ENCODE measurements around the gene LRP1B.

LRP1B gene

GRCh38 chr2:141515931-141516330, 614.9 kb downstream of the LRP1B start:
- H3K4me3 ChIP-seq (ENCODE audit: low read length), result no peak overlapping the region
- no peak for TF ChIP-seq ZNF274 (IDR thresholded peaks at IDR 0.05; ENCODE audit: low read depth, low read length)

- no peak for TF ChIP-seq ZNF274 (IDR thresholded peaks at IDR 0.05; ENCODE audit: low read depth, low read length)
These were observed 617.0 kb downstream of the LRP1B start for GRCh38 chr2:141513853-141514252.

GRCh38 chr2:141508806-141509595, 621.8 kb downstream of the LRP1B start:
- H3K4me3 ChIP-seq (ENCODE audit: low read length), result no peak overlapping the region
- TF ChIP-seq ZNF274 (IDR thresholded peaks at IDR 0.05; ENCODE audit: low read depth, low read length), result no peak

More at GRCh38 chr2:141513853-141514252, 617.0 kb downstream of the LRP1B start:
- H3K4me3 ChIP-seq (ENCODE audit: low read length), result no peak overlapping the region

- TF ChIP-seq ZNF274 (IDR thresholded peaks at IDR 0.05; ENCODE audit: low read depth, low read length), result no peak
- no peak overlapping the region for H3K4me3 ChIP-seq (ENCODE audit: low read length)
These were observed 622.6 kb downstream of the LRP1B start for GRCh38 chr2:141508086-141508752.

- no peak overlapping the region for H3K4me3 ChIP-seq (ENCODE audit: low read length)
- no peak for TF ChIP-seq ZNF274 (IDR thresholded peaks at IDR 0.05; ENCODE audit: low read depth, low read length)
These were observed 624.7 kb downstream of the LRP1B start for GRCh38 chr2:141506135-141506534.

GRCh38 chr2:141501752-141502151, 629.1 kb downstream of the LRP1B start:
- no peak overlapping the region for H3K4me3 ChIP-seq (ENCODE audit: low read length)
- TF ChIP-seq ZNF274 (IDR thresholded peaks at IDR 0.05; ENCODE audit: low read depth, low read length), result no peak

- no peak for TF ChIP-seq ZNF274 (IDR thresholded peaks at IDR 0.05; ENCODE audit: low read depth, low read length)
- no peak overlapping the region for H3K4me3 ChIP-seq (ENCODE audit: low read length)
These were observed 631.7 kb downstream of the LRP1B start for GRCh38 chr2:141499123-141499522.

- H3K4me3 ChIP-seq (ENCODE audit: low read length), result no peak overlapping the region
- TF ChIP-seq ZNF274 (IDR thresholded peaks at IDR 0.05; ENCODE audit: low read depth, low read length), result no peak
These were observed 632.3 kb downstream of the LRP1B start for GRCh38 chr2:141498561-141498960.

- H3K4me3 ChIP-seq (ENCODE audit: low read length), result no peak overlapping the region
- no peak for TF ChIP-seq ZNF274 (IDR thresholded peaks at IDR 0.05; ENCODE audit: low read depth, low read length)
These were observed 633.5 kb downstream of the LRP1B start for GRCh38 chr2:141497272-141497671.

GRCh38 chr2:141496810-141497209, 634.0 kb downstream of the LRP1B start:
- H3K4me3 ChIP-seq (ENCODE audit: low read length), result no peak overlapping the region
- no peak for TF ChIP-seq ZNF274 (IDR thresholded peaks at IDR 0.05; ENCODE audit: low read depth, low read length)

GRCh38 chr2:141493936-141494335, 636.9 kb downstream of the LRP1B start:
- no peak overlapping the region for H3K4me3 ChIP-seq (ENCODE audit: low read length)
- TF ChIP-seq ZNF274 (IDR thresholded peaks at IDR 0.05; ENCODE audit: low read depth, low read length), result no peak

GRCh38 chr2:141492816-141493215, 638.0 kb downstream of the LRP1B start:
- no peak overlapping the region for H3K4me3 ChIP-seq (ENCODE audit: low read length)
- TF ChIP-seq ZNF274 (IDR thresholded peaks at IDR 0.05; ENCODE audit: low read depth, low read length), result no peak

GRCh38 chr2:141490886-141491285, 639.9 kb downstream of the LRP1B start:
- no peak overlapping the region for H3K4me3 ChIP-seq (ENCODE audit: low read length)
- TF ChIP-seq ZNF274 (IDR thresholded peaks at IDR 0.05; ENCODE audit: low read depth, low read length), result no peak

- H3K4me3 ChIP-seq (ENCODE audit: low read length), result no peak overlapping the region
- TF ChIP-seq ZNF274 (IDR thresholded peaks at IDR 0.05; ENCODE audit: low read depth, low read length), result no peak
These were observed 648.1 kb downstream of the LRP1B start for GRCh38 chr2:141482697-141483096.

GRCh38 chr2:141475801-141476200, 655.0 kb downstream of the LRP1B start:
- TF ChIP-seq ZNF274 (IDR thresholded peaks at IDR 0.05; ENCODE audit: low read depth, low read length), result no peak
- no peak overlapping the region for H3K4me3 ChIP-seq (ENCODE audit: low read length)

Data from GM08714 (cell line).